ENCODE results near the gene KRTAP10-4. TPM values are rescaled to one million over a fixed set of nuclear protein-coding genes. Genes with fewer than 3 reads are reported as not detected.

Gene KRTAP10-4
- total RNA-seq, 2 experiments from 2014 or later = not detected

DNA sequence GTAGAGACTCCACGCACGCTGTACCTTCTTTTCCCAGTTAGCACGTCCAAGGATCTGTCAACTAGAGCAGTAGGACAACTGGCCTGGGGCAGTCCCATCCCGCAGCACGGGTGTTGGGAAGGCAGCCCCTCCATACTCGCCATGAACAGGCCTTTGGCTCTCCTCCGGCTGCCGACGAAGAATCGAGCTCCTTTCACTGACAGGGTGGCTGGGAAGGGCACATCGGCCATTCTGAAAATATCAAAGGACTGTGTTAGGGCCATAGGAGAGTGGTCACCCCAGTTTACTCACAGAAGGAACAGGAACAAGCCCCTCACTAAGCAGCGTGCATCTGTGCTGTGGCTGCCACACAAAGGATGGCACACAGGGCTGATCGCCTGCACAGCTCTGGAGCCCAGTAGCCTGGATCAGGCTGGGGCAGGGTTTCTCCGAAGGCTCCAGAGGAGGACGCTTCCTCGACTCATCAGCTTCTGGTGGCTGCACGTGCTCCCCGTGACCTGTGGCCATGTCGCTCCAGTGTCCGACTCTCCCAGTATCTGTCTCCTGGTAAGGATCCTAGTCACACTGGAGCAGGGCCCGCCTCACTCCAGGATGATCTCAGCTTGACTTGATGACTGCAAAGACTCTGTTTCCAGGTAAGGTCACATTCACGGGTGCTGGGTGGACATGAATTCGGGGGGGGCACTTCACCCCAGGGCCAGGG lies 42.5 kb upstream of the KRTAP10-4 start:
- Mint-ChIP-seq H3K9me3 (no peaks in the 10 kb centered on the region), H3K4me3 (no peak overlapping the region), H3K4me1 (no peaks in the 10 kb centered on the region), H3K36me3 (ENCODE audit: low read depth) (no peaks in the 10 kb centered on the region), H3K27ac (no peak overlapping the region), H3K27me3 (no peaks in the 10 kb centered on the region)
- no peak for DNase-seq
- CTCF ChIA-PET = interaction anchor here (1.0 to 1.4 kb wide), 2 partner anchors 15 to 21 kb away, joined by 3 to 4 read pairs; no protein-coding TSS in a partner anchor
- POLR2A ChIA-PET = no interaction called here

DNA sequence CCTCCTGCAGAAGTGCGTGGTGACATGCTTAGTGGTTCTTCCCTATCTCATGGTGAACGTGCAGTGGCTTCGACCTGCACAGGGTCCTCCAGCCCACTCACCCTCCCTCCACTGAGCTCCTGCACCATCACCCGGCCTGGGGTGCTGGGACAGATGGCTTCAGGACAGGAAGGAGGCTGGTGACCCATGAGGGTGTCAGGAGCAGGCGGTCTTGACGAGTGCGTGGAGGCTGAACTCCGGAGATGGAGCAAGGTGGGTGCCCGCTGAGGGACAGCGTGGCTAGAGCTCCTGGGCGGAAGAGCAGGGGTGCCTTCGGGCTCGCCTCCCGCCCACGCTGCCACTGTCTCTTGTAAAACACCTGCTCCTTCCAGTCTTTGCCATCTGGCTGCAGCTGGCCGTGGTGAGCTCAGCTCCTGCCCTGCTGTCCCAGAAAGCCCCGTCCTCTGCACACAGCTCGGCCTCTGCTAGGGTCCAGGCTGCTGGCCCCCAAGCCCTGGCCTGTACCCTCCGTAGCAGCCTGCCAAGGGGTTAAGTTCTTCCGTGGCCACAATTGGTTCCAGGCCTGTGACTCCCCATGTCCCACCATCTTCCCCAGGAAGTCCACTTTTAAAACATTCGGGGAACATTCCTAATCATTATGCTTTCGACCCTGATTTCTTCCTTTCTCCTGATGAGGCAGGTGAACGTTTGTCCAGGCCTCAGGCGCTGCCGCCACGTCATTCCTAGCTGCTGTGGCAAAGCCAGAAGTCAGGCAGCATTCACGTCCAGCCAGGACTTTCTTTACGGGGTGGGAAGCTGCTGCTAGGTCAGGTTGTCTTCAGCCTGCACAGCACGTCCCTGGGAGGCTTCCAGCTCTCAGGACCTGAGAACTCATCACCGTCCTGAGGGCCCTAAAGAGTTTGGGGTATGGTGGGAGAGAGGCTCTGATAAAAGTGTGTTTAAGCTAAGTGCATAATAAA lies 41.6 kb upstream of the KRTAP10-4 start:
- POLR2A ChIA-PET = no interaction called here
- Mint-ChIP-seq H3K9me3 (no peaks in the 10 kb centered on the region), H3K27me3 (no peaks in the 10 kb centered on the region), H3K4me3 (no peak overlapping the region), H3K27ac (no peak overlapping the region), H3K4me1 (no peaks in the 10 kb centered on the region), H3K36me3 (ENCODE audit: low read depth) (no peaks in the 10 kb centered on the region)
- DNase-seq = no peak
- CTCF ChIA-PET = interaction anchor here (0.6 to 1.4 kb wide), 3 partner anchors 9 to 21 kb away, joined by 3 to 4 read pairs (median 4); no protein-coding TSS in a partner anchor

DNA sequence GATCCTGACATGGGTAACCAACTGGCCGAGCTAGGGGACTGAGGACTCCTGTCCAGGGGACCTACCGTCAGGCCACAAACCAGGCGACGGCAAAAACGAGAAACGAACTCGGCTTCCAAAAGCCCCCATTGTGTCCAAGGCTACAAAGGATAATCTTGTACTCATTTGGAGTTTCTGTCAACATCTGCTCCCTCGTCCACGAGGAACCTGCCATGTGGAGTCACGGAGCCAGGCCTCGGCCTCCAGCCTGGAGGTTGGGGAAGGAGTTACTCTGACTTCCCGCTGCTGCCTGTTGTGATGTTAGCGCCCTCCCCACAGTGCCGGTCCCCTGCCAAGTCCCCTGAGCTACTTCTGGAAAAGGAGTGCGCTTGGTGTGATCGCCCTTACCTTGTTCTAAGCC lies 40.8 kb upstream of the KRTAP10-4 start:
- Mint-ChIP-seq H3K4me1 (no peaks in the 10 kb centered on the region), H3K27ac (no peak overlapping the region), H3K4me3 (no peak overlapping the region), H3K27me3 (no peaks in the 10 kb centered on the region), H3K36me3 (ENCODE audit: low read depth) (no peaks in the 10 kb centered on the region), H3K9me3 (no peaks in the 10 kb centered on the region)
- CTCF ChIA-PET = no interaction called here
- POLR2A ChIA-PET = no interaction called here
- DNase-seq = no peak

DNA sequence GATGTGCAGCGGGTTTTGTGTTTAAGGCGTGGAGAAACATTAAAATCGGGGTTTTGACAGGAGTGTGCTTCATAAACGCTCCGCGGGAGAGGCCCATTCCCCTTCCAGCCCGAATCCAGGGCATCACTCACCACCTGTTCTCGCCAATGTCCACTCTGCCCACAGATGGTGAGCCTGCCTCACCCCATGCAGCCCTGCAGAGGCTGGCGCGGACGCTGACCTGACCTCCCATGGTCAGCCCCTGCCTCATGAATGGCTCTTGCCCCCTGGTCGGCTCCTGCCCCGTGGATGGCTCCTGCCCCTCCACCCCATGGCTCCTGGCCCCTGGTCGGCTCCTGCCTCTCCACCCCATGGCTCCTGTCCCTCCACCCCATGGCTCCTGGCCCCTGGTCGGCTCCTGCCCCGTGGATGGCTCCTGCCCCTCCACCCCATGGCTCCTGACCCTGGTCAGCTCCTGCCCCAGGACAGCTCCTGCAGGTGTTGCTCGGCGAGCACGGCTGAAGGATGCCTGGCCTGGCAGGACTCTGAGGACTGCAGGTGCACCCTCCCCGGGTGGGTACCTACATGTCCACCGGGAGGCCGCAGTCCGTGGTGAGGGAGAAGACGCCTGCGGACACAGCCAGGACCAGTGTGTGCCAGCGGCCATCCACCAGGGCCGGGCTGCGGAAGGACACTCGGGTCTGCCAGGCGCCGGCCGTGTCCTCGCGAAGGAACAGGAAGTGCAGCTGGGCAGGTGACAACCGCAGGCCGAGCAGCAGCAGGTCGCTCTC lies 40.2 kb upstream of the KRTAP10-4 start:
- no peaks in the 10 kb centered on the region for H3K9me3 Mint-ChIP-seq
- H3K4me3 Mint-ChIP-seq = no peak overlapping the region
- H3K4me1 Mint-ChIP-seq = no peaks in the 10 kb centered on the region
- no peaks in the 10 kb centered on the region for H3K27me3 Mint-ChIP-seq
- no peaks in the 10 kb centered on the region for H3K36me3 Mint-ChIP-seq (ENCODE audit: low read depth)
- DNase-seq = no peak
- POLR2A ChIA-PET = no interaction called here
- CTCF ChIA-PET = interaction anchor here (0.6 kb wide), 1 partner anchor 110 kb away, joined by 4 read pairs; no protein-coding TSS in a partner anchor
- no peak overlapping the region for H3K27ac Mint-ChIP-seq

DNA sequence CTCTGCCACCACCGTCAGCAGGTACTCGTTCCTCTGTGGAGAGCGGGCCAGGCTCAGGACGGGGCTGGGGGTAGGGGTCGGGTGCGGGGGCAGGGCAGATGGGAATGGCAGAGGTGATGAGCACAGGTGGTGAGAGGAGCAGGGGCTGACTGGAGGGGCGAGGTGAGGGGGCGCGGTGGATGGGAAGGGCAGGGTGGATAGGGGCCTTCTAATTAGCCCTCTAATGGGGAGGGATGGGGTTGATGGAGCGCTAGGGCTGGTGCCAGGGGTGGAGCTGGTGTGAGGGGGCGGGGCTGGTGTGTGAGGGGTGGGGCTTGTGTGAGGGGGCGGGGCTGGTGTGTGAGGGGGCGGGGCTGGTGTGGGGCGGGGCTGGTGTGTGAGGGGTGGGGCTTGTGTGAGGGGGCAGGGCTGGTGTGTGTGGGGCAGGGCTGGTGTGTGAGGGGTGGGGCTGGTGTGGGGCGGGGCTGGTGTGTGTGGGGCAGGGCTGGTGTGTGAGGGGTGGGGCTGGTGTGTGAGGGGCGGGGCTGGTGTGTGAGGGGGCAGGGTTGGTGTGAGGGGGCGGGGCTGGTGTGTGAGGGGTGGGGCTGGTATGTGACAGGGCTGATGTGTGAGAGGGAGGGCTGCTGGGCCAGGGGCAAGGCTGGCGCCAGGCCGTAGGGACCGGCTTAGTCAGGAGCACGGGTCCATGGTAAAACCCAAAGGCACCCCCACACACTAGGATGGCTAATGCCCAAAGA lies 39.5 kb upstream of the KRTAP10-4 start:
- no peak overlapping the region for H3K4me3 Mint-ChIP-seq
- no peaks in the 10 kb centered on the region for H3K36me3 Mint-ChIP-seq (ENCODE audit: low read depth)
- POLR2A ChIA-PET = no interaction called here
- H3K9me3 Mint-ChIP-seq = no peaks in the 10 kb centered on the region
- H3K27ac Mint-ChIP-seq = no peak overlapping the region
- CTCF ChIA-PET = interaction anchor here (0.6 kb wide), 1 partner anchor 109 kb away, joined by 4 read pairs; no protein-coding TSS in a partner anchor
- DNase-seq = no peak
- no peaks in the 10 kb centered on the region for H3K4me1 Mint-ChIP-seq
- H3K27me3 Mint-ChIP-seq = no peaks in the 10 kb centered on the region

DNA sequence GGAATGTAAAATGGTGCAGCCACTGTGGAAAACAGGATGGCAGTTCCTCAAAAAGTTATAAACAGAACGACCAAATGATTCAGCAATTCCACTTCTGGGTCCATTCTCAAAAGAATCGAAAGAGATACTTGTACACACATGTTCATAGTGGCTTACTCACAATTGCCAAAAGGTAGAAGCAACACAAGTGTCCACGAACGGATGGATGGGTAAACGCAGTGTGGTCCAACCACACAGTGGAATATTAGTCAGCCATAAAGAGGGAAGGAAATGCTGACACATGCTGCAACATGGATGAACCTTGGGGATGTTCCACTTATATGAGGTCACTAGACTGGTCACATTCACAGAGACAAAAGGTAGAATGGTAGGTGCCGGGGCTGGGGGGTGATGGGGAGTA lies 38.8 kb upstream of the KRTAP10-4 start:
- no peaks in the 10 kb centered on the region for H3K36me3 Mint-ChIP-seq (ENCODE audit: low read depth)
- ChIA-PET CTCF (no interaction called here), POLR2A (no interaction called here)
- H3K27me3 Mint-ChIP-seq = no peaks in the 10 kb centered on the region
- H3K4me1 Mint-ChIP-seq = no peaks in the 10 kb centered on the region
- no peaks in the 10 kb centered on the region for H3K9me3 Mint-ChIP-seq
- H3K27ac Mint-ChIP-seq = no peak overlapping the region
- no peak for DNase-seq
- H3K4me3 Mint-ChIP-seq = no peak overlapping the region

DNA sequence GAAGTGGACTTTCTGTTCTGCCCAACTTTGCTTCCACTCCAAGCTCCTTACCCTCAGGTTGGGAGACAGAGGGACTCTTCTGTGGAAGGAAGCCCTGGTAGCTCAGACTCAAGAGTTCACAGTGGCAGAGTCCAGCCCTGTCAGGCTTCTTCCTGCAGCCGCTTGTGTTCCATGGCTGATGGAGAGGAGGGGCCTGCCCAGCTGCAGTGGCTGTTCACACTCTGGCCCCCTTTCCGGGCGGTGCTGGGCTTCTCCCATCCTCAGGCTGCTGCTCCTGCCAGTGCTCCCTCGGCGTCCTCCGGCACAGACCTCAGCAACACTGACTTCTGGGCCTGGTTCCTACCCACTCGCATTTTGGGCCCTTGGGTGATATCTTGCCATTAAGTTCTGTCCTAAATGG lies 37.6 kb upstream of the KRTAP10-4 start:
- H3K36me3 Mint-ChIP-seq (ENCODE audit: low read depth) = no peaks in the 10 kb centered on the region
- ChIA-PET POLR2A (no interaction called here), CTCF (interaction anchor here (0.5 to 1.0 kb wide), 2 partner anchors 39 to 115 kb away, joined by 3 read pairs; no protein-coding TSS in a partner anchor)
- DNase-seq = no peak
- peaks cover 1% of the 10 kb centered on the region for H3K9me3 Mint-ChIP-seq
- no peaks in the 10 kb centered on the region for H3K4me1 Mint-ChIP-seq
- H3K4me3 Mint-ChIP-seq = no peak overlapping the region
- no peaks in the 10 kb centered on the region for H3K27me3 Mint-ChIP-seq
- no peak overlapping the region for H3K27ac Mint-ChIP-seq

DNA sequence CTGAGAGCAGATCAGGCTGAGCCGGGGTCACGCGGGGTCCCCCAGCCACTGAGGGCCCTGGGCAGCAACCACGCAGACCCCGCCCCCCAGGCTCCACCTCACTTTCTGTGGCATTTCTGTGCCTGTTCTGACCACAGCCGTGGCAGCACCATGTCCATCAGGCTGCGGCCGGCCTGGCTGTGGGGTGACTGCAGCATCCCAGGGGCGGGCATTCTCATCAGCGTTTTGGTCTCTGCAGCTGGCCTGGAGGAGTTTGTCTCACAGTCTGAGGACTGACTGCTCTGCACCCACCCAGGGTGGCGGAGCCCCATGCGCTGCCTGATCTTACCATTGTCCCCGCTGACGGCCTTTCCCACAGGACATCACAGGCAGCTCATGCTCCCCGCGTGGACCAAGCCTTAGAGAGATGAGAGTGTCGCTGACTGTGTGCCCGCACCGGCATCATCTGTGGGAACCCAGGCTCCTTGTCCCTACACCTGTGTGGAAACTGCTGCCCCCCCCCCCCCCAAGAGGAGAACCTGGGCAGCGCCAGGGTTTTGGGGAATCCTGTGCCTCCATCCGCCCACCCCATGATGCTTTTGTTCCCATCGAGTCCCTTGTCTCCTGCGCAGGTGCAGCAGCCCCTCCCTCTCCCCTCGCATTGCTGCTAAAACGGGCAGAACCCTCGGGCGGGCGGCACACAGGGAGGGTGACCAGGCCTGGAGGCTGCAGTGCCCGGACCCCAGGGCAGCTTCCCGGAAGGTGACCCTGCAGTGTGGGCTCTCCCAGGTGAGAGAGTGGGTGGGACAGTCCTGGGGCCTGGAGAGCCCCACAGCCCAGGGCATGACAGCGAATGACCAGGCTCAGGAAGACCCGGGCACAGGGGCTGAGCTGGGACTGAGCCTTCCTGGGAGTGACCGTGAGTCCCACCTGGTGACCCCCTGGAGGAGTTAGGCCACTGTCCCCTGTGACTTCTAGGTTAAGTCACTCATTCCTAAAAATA lies 35.3 kb upstream of the KRTAP10-4 start:
- Mint-ChIP-seq H3K4me3 (no peak overlapping the region), H3K4me1 (no peaks in the 10 kb centered on the region), H3K27ac (no peak overlapping the region), H3K27me3 (no peaks in the 10 kb centered on the region), H3K9me3 (peaks cover 6% of the 10 kb centered on the region), H3K36me3 (ENCODE audit: low read depth) (no peaks in the 10 kb centered on the region)
- ChIA-PET POLR2A (interaction anchor here (0.6 kb wide), 1 partner anchor 465 kb away, joined by 4 read pairs; no protein-coding TSS in a partner anchor), CTCF (interaction anchor here (1.9 kb wide), 1 partner anchor 28 kb away, joined by 7 read pairs; no protein-coding TSS in a partner anchor)
- DNase-seq = no peak

DNA sequence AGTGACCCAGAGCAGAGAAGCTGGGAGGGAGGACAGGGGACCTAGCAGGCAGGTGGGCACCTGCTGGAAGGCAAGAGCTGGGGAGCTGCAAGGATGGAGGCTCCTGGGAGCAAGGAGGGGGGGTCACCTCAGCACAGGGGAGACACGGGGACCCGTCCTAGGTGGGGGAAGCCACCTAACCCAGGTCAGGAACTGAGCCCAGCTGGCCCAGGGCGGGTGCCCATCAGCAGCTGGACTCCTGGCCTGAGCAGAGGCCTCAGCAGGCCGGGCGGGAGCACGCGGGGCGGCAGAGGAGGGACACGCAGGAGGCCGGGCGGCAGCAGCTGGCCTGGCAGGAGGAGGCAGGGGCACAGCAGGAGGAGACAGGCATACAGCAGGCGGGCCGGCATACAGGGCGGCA lies 34.5 kb upstream of the KRTAP10-4 start:
- no peak for DNase-seq
- ChIA-PET CTCF (no interaction called here), POLR2A (interaction anchor here (0.6 kb wide), 1 partner anchor 466 kb away, joined by 4 read pairs; no protein-coding TSS in a partner anchor)
- peaks cover 6% of the 10 kb centered on the region for H3K9me3 Mint-ChIP-seq
- H3K27me3 Mint-ChIP-seq = no peaks in the 10 kb centered on the region
- no peaks in the 10 kb centered on the region for H3K4me1 Mint-ChIP-seq
- H3K27ac Mint-ChIP-seq = no peak overlapping the region
- no peaks in the 10 kb centered on the region for H3K36me3 Mint-ChIP-seq (ENCODE audit: low read depth)
- H3K4me3 Mint-ChIP-seq = no peak overlapping the region

DNA sequence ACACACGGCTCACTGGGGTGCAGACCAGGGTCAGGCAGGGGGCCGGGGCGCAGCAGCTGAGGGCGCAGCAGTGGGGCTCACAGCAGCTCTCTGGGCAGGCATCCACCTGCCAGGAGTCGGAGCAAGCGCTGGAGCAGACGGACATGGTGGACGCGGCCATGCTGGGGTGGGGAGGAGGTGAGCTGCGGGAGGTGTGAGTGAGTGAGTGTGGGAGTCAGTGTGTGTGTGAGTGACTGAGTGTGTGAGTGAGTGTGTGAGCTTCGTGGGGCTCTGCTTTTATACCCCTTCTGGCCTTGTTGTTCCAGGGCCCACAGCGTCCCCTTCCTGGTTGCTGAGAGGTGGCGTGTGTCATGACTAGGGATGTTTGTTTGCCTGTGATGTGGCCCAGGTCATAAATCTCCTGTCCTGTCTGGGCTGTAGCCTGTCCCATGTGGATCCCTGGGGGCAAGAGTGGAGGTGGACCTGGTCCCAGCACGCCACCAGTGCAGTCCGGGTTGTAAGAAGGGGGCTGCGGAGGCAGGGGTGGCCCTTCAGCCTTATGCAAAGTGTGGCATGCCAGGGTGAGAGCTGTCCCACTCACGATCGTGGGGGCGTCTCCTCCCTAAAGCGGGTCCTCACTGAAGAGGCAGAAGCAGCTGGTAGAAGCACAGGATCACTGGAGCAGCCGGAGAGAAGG lies 33.4 kb upstream of the KRTAP10-4 start, which contains the start of gene KRTAP10-1:
Gene KRTAP10-1 (minus strand): TSS at position 205 of the 676 bp plus-strand sequence. CDS start 45 bp downstream, at position 160.
- H3K27ac Mint-ChIP-seq = no peak within 1 kb of the TSS
- POLR2A ChIA-PET = no interaction called here
- no peak within 1 kb of the TSS for H3K4me3 Mint-ChIP-seq
- no peaks in the 10 kb centered on the region for H3K27me3 Mint-ChIP-seq
- H3K4me1 Mint-ChIP-seq = no peaks in the 10 kb centered on the region
- DNase-seq = no peak
- peaks cover 6% of the 10 kb centered on the region for H3K9me3 Mint-ChIP-seq
- CTCF ChIA-PET = interaction anchor here (0.6 to 1.0 kb wide), 2 partner anchors 8 to 20 kb away, joined by 3 to 4 read pairs; no protein-coding TSS in a partner anchor
- no peaks in the 10 kb centered on the region for H3K36me3 Mint-ChIP-seq (ENCODE audit: low read depth)
